ENCODE measurements around the gene IL1RN.

Gene IL1RN

GRCh38 chr2:113102133-113102532, 25.3 kb upstream of the IL1RN start:
- H3K36me3 ChIP-seq (ENCODE audit: control insufficient read depth, insufficient read depth, low read length), result no peaks in the 10 kb centered on the region
- H3K27me3 ChIP-seq (replicated peaks; ENCODE audit: control insufficient read depth, insufficient read depth, low read length, poor library complexity, severe bottlenecking), result no peaks in the 10 kb centered on the region
- no peak overlapping the region for H3K27ac ChIP-seq (ENCODE audit: insufficient read depth, low read length, poor library complexity, severe bottlenecking)
- H3K4me1 ChIP-seq (ENCODE audit: control insufficient read depth, insufficient read depth, low read length, poor library complexity, severe bottlenecking), result no peaks in the 10 kb centered on the region
- DNase-seq, result no peak
- no peak overlapping the region for H3K4me3 ChIP-seq (ENCODE audit: insufficient read depth, low read depth, low read length, poor library complexity, severe bottlenecking)
- H3K9me3 ChIP-seq (ENCODE audit: control insufficient read depth, low read length), result no peaks in the 10 kb centered on the region

GRCh38 chr2:113103277-113103676, 24.1 kb upstream of the IL1RN start:
- H3K4me3 ChIP-seq (ENCODE audit: insufficient read depth, low read depth, low read length, poor library complexity, severe bottlenecking), result no peak overlapping the region
- H3K27ac ChIP-seq (ENCODE audit: insufficient read depth, low read length, poor library complexity, severe bottlenecking), result no peak overlapping the region
- H3K36me3 ChIP-seq (ENCODE audit: control insufficient read depth, insufficient read depth, low read length), result no peaks in the 10 kb centered on the region
- no peaks in the 10 kb centered on the region for H3K4me1 ChIP-seq (ENCODE audit: control insufficient read depth, insufficient read depth, low read length, poor library complexity, severe bottlenecking)
- no peaks in the 10 kb centered on the region for H3K9me3 ChIP-seq (ENCODE audit: control insufficient read depth, low read length)
- no peak for DNase-seq
- H3K27me3 ChIP-seq (replicated peaks; ENCODE audit: control insufficient read depth, insufficient read depth, low read length, poor library complexity, severe bottlenecking), result no peaks in the 10 kb centered on the region

- Histone ChIP-seq H3K27me3 (replicated peaks; ENCODE audit: control insufficient read depth, insufficient read depth, low read length, poor library complexity, severe bottlenecking) (no peaks in the 10 kb centered on the region), H3K4me3 (ENCODE audit: insufficient read depth, low read depth, low read length, poor library complexity, severe bottlenecking) (no peak overlapping the region), H3K4me1 (ENCODE audit: control insufficient read depth, insufficient read depth, low read length, poor library complexity, severe bottlenecking) (no peaks in the 10 kb centered on the region), H3K36me3 (ENCODE audit: control insufficient read depth, insufficient read depth, low read length) (no peaks in the 10 kb centered on the region), H3K9me3 (ENCODE audit: control insufficient read depth, low read length) (no peaks in the 10 kb centered on the region), H3K27ac (ENCODE audit: insufficient read depth, low read length, poor library complexity, severe bottlenecking) (no peak overlapping the region)
- no peak for DNase-seq
Measured at GRCh38 chr2:113104054-113104611, 23.3 kb upstream of the IL1RN start.

GRCh38 chr2:113105047-113105785, 22.2 kb upstream of the IL1RN start:
- Histone ChIP-seq H3K9me3 (ENCODE audit: control insufficient read depth, low read length) (no peaks in the 10 kb centered on the region), H3K27me3 (replicated peaks; ENCODE audit: control insufficient read depth, insufficient read depth, low read length, poor library complexity, severe bottlenecking) (no peaks in the 10 kb centered on the region)
- no peak for DNase-seq

GRCh38 chr2:113111121-113111520, 16.3 kb upstream of the IL1RN start:
- Histone ChIP-seq H3K27me3 (replicated peaks; ENCODE audit: control insufficient read depth, insufficient read depth, low read length, poor library complexity, severe bottlenecking) (no peaks in the 10 kb centered on the region), H3K27ac (ENCODE audit: insufficient read depth, low read length, poor library complexity, severe bottlenecking) (no peak overlapping the region), H3K4me3 (ENCODE audit: insufficient read depth, low read depth, low read length, poor library complexity, severe bottlenecking) (no peak overlapping the region), H3K9me3 (ENCODE audit: control insufficient read depth, low read length) (no peaks in the 10 kb centered on the region), H3K4me1 (ENCODE audit: control insufficient read depth, insufficient read depth, low read length, poor library complexity, severe bottlenecking) (peaks cover 9% of the 10 kb centered on the region), H3K36me3 (ENCODE audit: control insufficient read depth, insufficient read depth, low read length) (no peaks in the 10 kb centered on the region)
- no peak for DNase-seq

More at GRCh38 chr2:113105047-113105785, 22.2 kb upstream of the IL1RN start:
- H3K36me3 ChIP-seq (ENCODE audit: control insufficient read depth, insufficient read depth, low read length), result no peaks in the 10 kb centered on the region
- no peak overlapping the region for H3K27ac ChIP-seq (ENCODE audit: insufficient read depth, low read length, poor library complexity, severe bottlenecking)
- no peaks in the 10 kb centered on the region for H3K4me1 ChIP-seq (ENCODE audit: control insufficient read depth, insufficient read depth, low read length, poor library complexity, severe bottlenecking)
- no peak overlapping the region for H3K4me3 ChIP-seq (ENCODE audit: insufficient read depth, low read depth, low read length, poor library complexity, severe bottlenecking)

- Histone ChIP-seq H3K4me1 (ENCODE audit: control insufficient read depth, insufficient read depth, low read length, poor library complexity, severe bottlenecking) (peaks cover 16% of the 10 kb centered on the region), H3K27ac (ENCODE audit: insufficient read depth, low read length, poor library complexity, severe bottlenecking) (no peak overlapping the region), H3K4me3 (ENCODE audit: insufficient read depth, low read depth, low read length, poor library complexity, severe bottlenecking) (no peak overlapping the region)
Measured at GRCh38 chr2:113111823-113112287, 15.5 kb upstream of the IL1RN start.

GRCh38 chr2:113112441-113112840, 15.0 kb upstream of the IL1RN start:
- DNase-seq, result no peak
- Histone ChIP-seq H3K4me3 (ENCODE audit: insufficient read depth, low read depth, low read length, poor library complexity, severe bottlenecking) (no peak overlapping the region), H3K9me3 (ENCODE audit: control insufficient read depth, low read length) (no peaks in the 10 kb centered on the region), H3K27me3 (replicated peaks; ENCODE audit: control insufficient read depth, insufficient read depth, low read length, poor library complexity, severe bottlenecking) (no peaks in the 10 kb centered on the region), H3K36me3 (ENCODE audit: control insufficient read depth, insufficient read depth, low read length) (no peaks in the 10 kb centered on the region), H3K4me1 (ENCODE audit: control insufficient read depth, insufficient read depth, low read length, poor library complexity, severe bottlenecking) (peaks cover 16% of the 10 kb centered on the region), H3K27ac (ENCODE audit: insufficient read depth, low read length, poor library complexity, severe bottlenecking) (no peak overlapping the region)

More at GRCh38 chr2:113111823-113112287, 15.5 kb upstream of the IL1RN start:
- no peaks in the 10 kb centered on the region for H3K36me3 ChIP-seq (ENCODE audit: control insufficient read depth, insufficient read depth, low read length)
- no peak for DNase-seq
- no peaks in the 10 kb centered on the region for H3K9me3 ChIP-seq (ENCODE audit: control insufficient read depth, low read length)
- no peaks in the 10 kb centered on the region for H3K27me3 ChIP-seq (replicated peaks; ENCODE audit: control insufficient read depth, insufficient read depth, low read length, poor library complexity, severe bottlenecking)

GRCh38 chr2:113112871-113113270, 14.5 kb upstream of the IL1RN start:
- H3K27me3 ChIP-seq (replicated peaks; ENCODE audit: control insufficient read depth, insufficient read depth, low read length, poor library complexity, severe bottlenecking), result no peaks in the 10 kb centered on the region
- no peak overlapping the region for H3K27ac ChIP-seq (ENCODE audit: insufficient read depth, low read length, poor library complexity, severe bottlenecking)
- DNase-seq, result no peak
- H3K36me3 ChIP-seq (ENCODE audit: control insufficient read depth, insufficient read depth, low read length), result no peaks in the 10 kb centered on the region
- no peak overlapping the region for H3K4me3 ChIP-seq (ENCODE audit: insufficient read depth, low read depth, low read length, poor library complexity, severe bottlenecking)
- H3K9me3 ChIP-seq (ENCODE audit: control insufficient read depth, low read length), result no peaks in the 10 kb centered on the region
- H3K4me1 ChIP-seq (ENCODE audit: control insufficient read depth, insufficient read depth, low read length, poor library complexity, severe bottlenecking), result peaks cover 16% of the 10 kb centered on the region

- no peak for DNase-seq
Measured at GRCh38 chr2:113113807-113114206, 13.6 kb upstream of the IL1RN start.

GRCh38 chr2:113114224-113114945, 13.0 kb upstream of the IL1RN start:
- H3K4me1 ChIP-seq (ENCODE audit: control insufficient read depth, insufficient read depth, low read length, poor library complexity, severe bottlenecking), result peaks cover 16% of the 10 kb centered on the region
- no peaks in the 10 kb centered on the region for H3K27me3 ChIP-seq (replicated peaks; ENCODE audit: control insufficient read depth, insufficient read depth, low read length, poor library complexity, severe bottlenecking)
- no peaks in the 10 kb centered on the region for H3K36me3 ChIP-seq (ENCODE audit: control insufficient read depth, insufficient read depth, low read length)
- H3K4me3 ChIP-seq (ENCODE audit: insufficient read depth, low read depth, low read length, poor library complexity, severe bottlenecking), result no peak overlapping the region
- no peaks in the 10 kb centered on the region for H3K9me3 ChIP-seq (ENCODE audit: control insufficient read depth, low read length)
- H3K27ac ChIP-seq (ENCODE audit: insufficient read depth, low read length, poor library complexity, severe bottlenecking), result no peak overlapping the region
- DNase-seq, result no peak

More at GRCh38 chr2:113113807-113114206, 13.6 kb upstream of the IL1RN start:
- Histone ChIP-seq H3K9me3 (ENCODE audit: control insufficient read depth, low read length) (no peaks in the 10 kb centered on the region), H3K4me1 (ENCODE audit: control insufficient read depth, insufficient read depth, low read length, poor library complexity, severe bottlenecking) (peaks cover 16% of the 10 kb centered on the region), H3K36me3 (ENCODE audit: control insufficient read depth, insufficient read depth, low read length) (no peaks in the 10 kb centered on the region), H3K4me3 (ENCODE audit: insufficient read depth, low read depth, low read length, poor library complexity, severe bottlenecking) (no peak overlapping the region), H3K27me3 (replicated peaks; ENCODE audit: control insufficient read depth, insufficient read depth, low read length, poor library complexity, severe bottlenecking) (no peaks in the 10 kb centered on the region), H3K27ac (ENCODE audit: insufficient read depth, low read length, poor library complexity, severe bottlenecking) (no peak overlapping the region)

All from effector memory CD4-positive, alpha-beta T cell (primary cell).